HEK293 (cell line): ENCODE measurements around the gene LIPA.

ENCODE experiments used
- CTCF ChIA-PET: fragments of 350-600 bp; formaldehyde crosslinking; extraction: SDS; loops from one replicate; lab custom pipeline; 2021; ENCODE audit warnings: antibody characterized with exemption; lab: Yijun Ruan, JAX
- POLR2A ChIA-PET: fragments of 300-600 bp; formaldehyde crosslinking; extraction: SDS; loops from one replicate; lab custom pipeline; 2020; ENCODE audit warnings: antibody characterized with exemption, inconsistent platforms; lab: Yijun Ruan, JAX
- H3K27ac ChIP-seq: fragments of 200-500 bp; sonication (Bioruptor generic); 2 replicates; pipeline ENCODE4 v1.5.1; 2014; ENCODE audit warnings: low read depth, low read length, control low read depth, inconsistent platforms; ENCODE audit errors: extremely low read depth
- H3K36me3 ChIP-seq, 2 experiments: fragments of 200-500 bp in 1 of 2; sonication (Bioruptor generic) in 1 of 2; 1 replicate in 1 of 2; 2 replicates in 1 of 2; pipeline ENCODE4 v1.5.1; 2014 to 2017; ENCODE audit warnings: inconsistent platforms in 2 of 2, low read length in 2 of 2; ENCODE audit not compliant: control insufficient read depth in 2 of 2, insufficient read depth in 1 of 2
- H3K4me1 ChIP-seq: fragments of 200-500 bp; sonication (Bioruptor generic); 2 replicates; pipeline ENCODE4 v1.5.1; 2014; ENCODE audit warnings: mild to moderate bottlenecking, low read length, inconsistent platforms; ENCODE audit not compliant: control insufficient read depth, insufficient read depth
- H3K4me3 ChIP-seq: 2 replicates; pipeline ENCODE4 v1.5.1; 2011; ENCODE audit warnings: low read depth, mild to moderate bottlenecking, control low read depth, low read length, moderate library complexity
- H3K9me3 ChIP-seq: fragments of 200-500 bp; sonication (Bioruptor generic); 2 replicates; pipeline ENCODE4 v1.5.1; 2014; ENCODE audit warnings: low read depth, low read length, inconsistent platforms; ENCODE audit not compliant: control insufficient read depth, insufficient read depth
- ATF2 ChIP-seq: fragments of 450-650 bp; formaldehyde crosslinking; IDR thresholded peaks from 2 replicates; pipeline ENCODE4 v1.5.1; 2016; ENCODE audit warnings: missing biosample characterization, missing genetic modification characterization, low read depth
- EGR2 ChIP-seq: fragments of 450-650 bp; formaldehyde crosslinking; IDR thresholded peaks from 2 replicates; pipeline ENCODE4 v1.5.1; 2016; ENCODE audit warnings: low read depth, missing biosample characterization, missing genetic modification characterization
- HOXC10 ChIP-seq: sonication (generic); formaldehyde crosslinking; IDR thresholded peaks from 2 replicates; pipeline ENCODE4 v1.8.1; 2023; ENCODE audit warnings: mild to moderate bottlenecking, missing genetic modification reagents
- KLF16 ChIP-seq: fragments of 450-650 bp; formaldehyde crosslinking; IDR thresholded peaks from 2 replicates; pipeline ENCODE4 v1.5.1; 2017; ENCODE audit warnings: missing biosample characterization, missing genetic modification characterization
- KLF9 ChIP-seq: fragments of 450-650 bp; formaldehyde crosslinking; IDR thresholded peaks from 2 replicates; pipeline ENCODE4 v1.5.1; 2016; ENCODE audit warnings: missing biosample characterization, missing genetic modification characterization, low read depth
- PRDM6 ChIP-seq: fragments of 450-650 bp; formaldehyde crosslinking; IDR thresholded peaks from 2 replicates; pipeline ENCODE4 v1.5.1; 2017; ENCODE audit warnings: missing biosample characterization, missing genetic modification characterization
- SETDB1 ChIP-seq: IDR thresholded peaks from one replicate; pipeline ENCODE4 v1.6.1; 2017; ENCODE audit warnings: mild to moderate bottlenecking, low read length, moderate library complexity, mixed read lengths; ENCODE audit not compliant: insufficient read length
- SP2 ChIP-seq: fragments of 450-650 bp; formaldehyde crosslinking; IDR thresholded peaks from 2 replicates; pipeline ENCODE4 v1.5.1; 2016; ENCODE audit warnings: missing biosample characterization, missing genetic modification characterization
- TCF7L2 ChIP-seq: IDR thresholded peaks from 2 replicates; pipeline ENCODE4 v1.6.1; 2011; ENCODE audit warnings: low read depth, mild to moderate bottlenecking, inconsistent platforms, low read length, moderate library complexity, borderline replicate concordance
- ZBTB10 ChIP-seq: fragments of 450-650 bp; formaldehyde crosslinking; IDR thresholded peaks from 2 replicates; pipeline ENCODE4 v1.5.1; 2016; ENCODE audit warnings: missing biosample characterization, missing genetic modification characterization
- ZNF114 ChIP-seq: fragments of 450-650 bp; formaldehyde crosslinking; IDR thresholded peaks from 2 replicates; pipeline ENCODE4 v1.5.0; 2017; ENCODE audit warnings: missing biosample characterization, missing genetic modification characterization
- ZNF132 ChIP-seq: fragments of 450-650 bp; formaldehyde crosslinking; IDR thresholded peaks from 2 replicates; pipeline ENCODE4 v1.5.1; 2017; ENCODE audit warnings: missing biosample characterization, missing genetic modification characterization, borderline replicate concordance
- ZNF148 ChIP-seq: fragments of 450-650 bp; formaldehyde crosslinking; IDR thresholded peaks from 2 replicates; pipeline ENCODE4 v1.5.0; 2017; ENCODE audit warnings: missing biosample characterization, missing genetic modification characterization, borderline replicate concordance
- ZNF155 ChIP-seq: fragments of 450-650 bp; formaldehyde crosslinking; IDR thresholded peaks from 2 replicates; pipeline ENCODE4 v1.5.1; 2016; ENCODE audit warnings: missing biosample characterization, missing genetic modification characterization
- ZNF311 ChIP-seq: fragments of 450-650 bp; formaldehyde crosslinking; IDR thresholded peaks from 2 replicates; pipeline ENCODE4 v1.5.1; 2017; ENCODE audit warnings: missing biosample characterization, missing genetic modification characterization, borderline replicate concordance
- ZNF513 ChIP-seq: fragments of 450-650 bp; IDR thresholded peaks from 2 replicates; pipeline ENCODE4 v1.5.1; 2018; ENCODE audit warnings: missing biosample characterization, missing genetic modification characterization
- ZNF544 ChIP-seq: fragments of 450-650 bp; formaldehyde crosslinking; IDR thresholded peaks from 2 replicates; pipeline ENCODE4 v1.5.0; 2017; ENCODE audit warnings: missing biosample characterization, missing genetic modification characterization
- ZNF596 ChIP-seq: fragments of 450-650 bp; IDR thresholded peaks from 2 replicates; pipeline ENCODE4 v1.5.0; 2018; ENCODE audit warnings: missing biosample characterization, mild to moderate bottlenecking, missing genetic modification characterization, moderate library complexity
- ZNF629 ChIP-seq: fragments of 450-650 bp; formaldehyde crosslinking; IDR thresholded peaks from 2 replicates; pipeline ENCODE4 v1.5.1; 2017; ENCODE audit warnings: missing biosample characterization, missing genetic modification characterization
- ZNF664 ChIP-seq: fragments of 450-650 bp; formaldehyde crosslinking; IDR thresholded peaks from 2 replicates; pipeline ENCODE4 v1.5.1; 2016; ENCODE audit warnings: missing biosample characterization, missing genetic modification characterization
- ZNF701 ChIP-seq: fragments of 450-650 bp; formaldehyde crosslinking; IDR thresholded peaks from 2 replicates; pipeline ENCODE4 v1.5.1; 2016; ENCODE audit warnings: missing biosample characterization, missing genetic modification characterization
- ZNF707 ChIP-seq: fragments of 450-650 bp; formaldehyde crosslinking; IDR thresholded peaks from 2 replicates; pipeline ENCODE4 v1.5.1; 2016; ENCODE audit warnings: missing biosample characterization, missing genetic modification characterization
- ZSCAN5A ChIP-seq: fragments of 450-650 bp; formaldehyde crosslinking; IDR thresholded peaks from 2 replicates; pipeline ENCODE4 v1.5.1; 2016; ENCODE audit warnings: missing biosample characterization, missing genetic modification characterization

Gene LIPA

GRCh38 chr10:89184638-89185037 lies 66.9 kb downstream of the LIPA start (continued):
- TF ChIP-seq SP2 (tag by site-specific recombination) (no peak), KLF16 (tag by site-specific recombination) (no peak), ZNF701 (tag by site-specific recombination) (no peak)

GRCh38 chr10:89183571-89183970 lies 68.0 kb downstream of the LIPA start:
- CTCF ChIA-PET: no interaction called here
- no peaks in the 10 kb centered on the region for H3K36me3 ChIP-seq
- no peak overlapping the region for H3K27ac ChIP-seq
- H3K4me3 ChIP-seq: no peak overlapping the region
- no peak for TF ChIP-seq ZNF629 (tag by site-specific recombination)
- TF ChIP-seq ZNF311 (tag by site-specific recombination): no peak
- no peak for TF ChIP-seq ZNF513
- TF ChIP-seq ZBTB10 (tag by site-specific recombination): no peak
- TF ChIP-seq EGR2 (tag by site-specific recombination): no peak
- no peak for TF ChIP-seq ZNF596 (tag by site-specific recombination)
- TF ChIP-seq ATF2: no peak
- TF ChIP-seq ZNF707 (tag by site-specific recombination): no peak
- TF ChIP-seq TCF7L2: no peak
- TF ChIP-seq PRDM6 (tag by site-specific recombination): no peak
- TF ChIP-seq ZNF132 (tag by site-specific recombination): no peak
- TF ChIP-seq SETDB1: no peak
- no peak for TF ChIP-seq KLF9 (tag by site-specific recombination)
- peaks cover 13% of the 10 kb centered on the region for H3K4me1 ChIP-seq
- H3K9me3 ChIP-seq: no peaks in the 10 kb centered on the region
- POLR2A ChIA-PET: no interaction called here

GRCh38 chr10:89182894-89183293 lies 68.7 kb downstream of the LIPA start:
- H3K4me3 ChIP-seq: no peak overlapping the region
- CTCF ChIA-PET: no interaction called here
- no peaks in the 10 kb centered on the region for H3K36me3 ChIP-seq
- peaks cover 13% of the 10 kb centered on the region for H3K4me1 ChIP-seq
- no peaks in the 10 kb centered on the region for H3K9me3 ChIP-seq
- H3K27ac ChIP-seq: no peak overlapping the region
- POLR2A ChIA-PET: no interaction called here
- no peak for TF ChIP-seq ZNF664 (tag by site-specific recombination)
- no peak for TF ChIP-seq ZSCAN5A (tag by site-specific recombination)
- no peak for TF ChIP-seq HOXC10 (CRISPR knock-in tag)
- no peak for TF ChIP-seq ZNF114 (tag by site-specific recombination)
- no peak for TF ChIP-seq ZNF148 (tag by site-specific recombination)
- no peak for TF ChIP-seq SP2 (tag by site-specific recombination)
- no peak for TF ChIP-seq ZNF544
- no peak for TF ChIP-seq ZNF155 (tag by site-specific recombination)
